ENCODE measurements around the gene AK3. TPM values are rescaled to one million over a fixed set of nuclear protein-coding genes. Genes with fewer than 3 reads are reported as not detected.

AK3 gene
- total RNA-seq, 1 experiment from 2014 or later: 15.9 TPM

DNA sequence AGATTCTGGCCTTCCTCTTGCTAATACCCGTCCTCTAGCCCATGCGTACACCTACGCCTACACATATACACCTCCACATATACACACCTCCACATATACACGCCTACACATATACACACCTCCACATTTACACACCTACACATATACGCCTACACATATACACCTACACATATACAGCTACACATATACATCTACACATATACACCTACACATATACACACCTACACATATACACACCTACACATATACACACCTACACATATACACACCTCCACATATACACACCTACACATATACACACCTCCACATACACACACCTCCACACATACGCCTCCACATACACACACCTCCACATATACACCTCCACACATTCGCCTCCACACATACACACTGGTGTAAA lies 27.2 kb downstream of the AK3 start:
- ATAC-seq: no peak
- Histone ChIP-seq H3K9me3 (ENCODE audit: control insufficient read depth, insufficient read depth, low read depth, low read length) (no peaks in the 10 kb centered on the region), H3K4me1 (ENCODE audit: control insufficient read depth, insufficient read depth, low read length) (no peaks in the 10 kb centered on the region), H3K4me3 (ENCODE audit: low read depth in 2 of 2, low read length in 2 of 2) (no peak overlapping the region), H3K27ac (ENCODE audit: low read length) (no peak overlapping the region), H3K27me3 (ENCODE audit: control insufficient read depth, insufficient read depth, low read length) (no peaks in the 10 kb centered on the region), H3K36me3 (ENCODE audit: control insufficient read depth, insufficient read depth, low read length) (no peaks in the 10 kb centered on the region)
- BruUV-seq (replicated peaks): no TSS peak
- TF ChIP-seq POLR2AphosphoS5 (IDR thresholded peaks at IDR 0.05; ENCODE audit: low read depth, low read length) (no peak), TCF7L2 (IDR thresholded peaks at IDR 0.05; ENCODE audit: low read depth, low read length) (no peak), SIN3A (IDR thresholded peaks at IDR 0.05; ENCODE audit: borderline replicate concordance, insufficient read depth, low read depth, low read length) (no peak)
- TF ChIP-seq, protein P1, sequence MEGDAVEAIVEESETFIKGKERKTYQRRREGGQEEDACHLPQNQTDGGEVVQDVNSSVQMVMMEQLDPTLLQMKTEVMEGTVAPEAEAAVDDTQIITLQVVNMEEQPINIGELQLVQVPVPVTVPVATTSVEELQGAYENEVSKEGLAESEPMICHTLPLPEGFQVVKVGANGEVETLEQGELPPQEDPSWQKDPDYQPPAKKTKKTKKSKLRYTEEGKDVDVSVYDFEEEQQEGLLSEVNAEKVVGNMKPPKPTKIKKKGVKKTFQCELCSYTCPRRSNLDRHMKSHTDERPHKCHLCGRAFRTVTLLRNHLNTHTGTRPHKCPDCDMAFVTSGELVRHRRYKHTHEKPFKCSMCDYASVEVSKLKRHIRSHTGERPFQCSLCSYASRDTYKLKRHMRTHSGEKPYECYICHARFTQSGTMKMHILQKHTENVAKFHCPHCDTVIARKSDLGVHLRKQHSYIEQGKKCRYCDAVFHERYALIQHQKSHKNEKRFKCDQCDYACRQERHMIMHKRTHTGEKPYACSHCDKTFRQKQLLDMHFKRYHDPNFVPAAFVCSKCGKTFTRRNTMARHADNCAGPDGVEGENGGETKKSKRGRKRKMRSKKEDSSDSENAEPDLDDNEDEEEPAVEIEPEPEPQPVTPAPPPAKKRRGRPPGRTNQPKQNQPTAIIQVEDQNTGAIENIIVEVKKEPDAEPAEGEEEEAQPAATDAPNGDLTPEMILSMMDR (IDR thresholded peaks at IDR 0.05): no peak
- TF ChIP-seq, protein P2, sequence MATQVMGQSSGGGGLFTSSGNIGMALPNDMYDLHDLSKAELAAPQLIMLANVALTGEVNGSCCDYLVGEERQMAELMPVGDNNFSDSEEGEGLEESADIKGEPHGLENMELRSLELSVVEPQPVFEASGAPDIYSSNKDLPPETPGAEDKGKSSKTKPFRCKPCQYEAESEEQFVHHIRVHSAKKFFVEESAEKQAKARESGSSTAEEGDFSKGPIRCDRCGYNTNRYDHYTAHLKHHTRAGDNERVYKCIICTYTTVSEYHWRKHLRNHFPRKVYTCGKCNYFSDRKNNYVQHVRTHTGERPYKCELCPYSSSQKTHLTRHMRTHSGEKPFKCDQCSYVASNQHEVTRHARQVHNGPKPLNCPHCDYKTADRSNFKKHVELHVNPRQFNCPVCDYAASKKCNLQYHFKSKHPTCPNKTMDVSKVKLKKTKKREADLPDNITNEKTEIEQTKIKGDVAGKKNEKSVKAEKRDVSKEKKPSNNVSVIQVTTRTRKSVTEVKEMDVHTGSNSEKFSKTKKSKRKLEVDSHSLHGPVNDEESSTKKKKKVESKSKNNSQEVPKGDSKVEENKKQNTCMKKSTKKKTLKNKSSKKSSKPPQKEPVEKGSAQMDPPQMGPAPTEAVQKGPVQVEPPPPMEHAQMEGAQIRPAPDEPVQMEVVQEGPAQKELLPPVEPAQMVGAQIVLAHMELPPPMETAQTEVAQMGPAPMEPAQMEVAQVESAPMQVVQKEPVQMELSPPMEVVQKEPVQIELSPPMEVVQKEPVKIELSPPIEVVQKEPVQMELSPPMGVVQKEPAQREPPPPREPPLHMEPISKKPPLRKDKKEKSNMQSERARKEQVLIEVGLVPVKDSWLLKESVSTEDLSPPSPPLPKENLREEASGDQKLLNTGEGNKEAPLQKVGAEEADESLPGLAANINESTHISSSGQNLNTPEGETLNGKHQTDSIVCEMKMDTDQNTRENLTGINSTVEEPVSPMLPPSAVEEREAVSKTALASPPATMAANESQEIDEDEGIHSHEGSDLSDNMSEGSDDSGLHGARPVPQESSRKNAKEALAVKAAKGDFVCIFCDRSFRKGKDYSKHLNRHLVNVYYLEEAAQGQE (IDR thresholded peaks at IDR 0.05; ENCODE audit: insufficient read depth in 1 of 2, low read depth in 2 of 2, low read length in 1 of 2): no peak
- ChIA-PET POLR2A (no interaction called here), CTCF (no interaction called here)
- DNase-seq (ENCODE audit: low read depth, low spot score): no peak
- intact Hi-C loops (cut with micrococcal nuclease; ENCODE audit: unreplicated experiment) (no loop called here), in situ Hi-C loops (cut with HindIII; ENCODE audit: low pct_unique_long_range_greater_than_20kb, low sequenced_read_pairs) (no loop called here)

DNA sequence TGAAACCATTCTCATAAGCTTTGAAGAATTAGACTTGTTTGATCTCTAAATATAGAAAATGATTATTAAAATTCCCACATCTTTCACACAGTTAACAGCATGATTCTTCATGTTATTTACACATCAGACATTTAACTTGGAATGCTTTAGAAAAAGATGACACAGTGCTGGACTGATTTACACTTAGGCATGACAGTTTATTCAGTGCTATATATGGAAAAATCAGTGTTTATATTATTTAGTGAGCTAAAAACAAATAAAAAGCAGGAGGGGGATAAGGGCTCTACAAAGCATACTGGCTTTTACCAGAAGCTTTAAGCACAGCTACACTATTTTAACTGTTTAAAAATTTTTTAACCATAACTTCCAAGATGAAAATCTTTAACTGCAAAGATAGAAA lies 31.6 kb downstream of the AK3 start:
- no peak for TF ChIP-seq POLR2AphosphoS5 (IDR thresholded peaks at IDR 0.05; ENCODE audit: low read depth, low read length)
- no peak for TF ChIP-seq TCF7L2 (IDR thresholded peaks at IDR 0.05; ENCODE audit: low read depth, low read length)
- TF ChIP-seq, protein P1 (IDR thresholded peaks at IDR 0.05): no peak
- no peak for TF ChIP-seq SIN3A (IDR thresholded peaks at IDR 0.05; ENCODE audit: borderline replicate concordance, insufficient read depth, low read depth, low read length)
- TF ChIP-seq, protein P2 (IDR thresholded peaks at IDR 0.05; ENCODE audit: insufficient read depth in 1 of 2, low read depth in 2 of 2, low read length in 1 of 2): no peak
- no TSS peak for BruUV-seq (replicated peaks)
- in situ Hi-C loops (cut with HindIII; ENCODE audit: low pct_unique_long_range_greater_than_20kb, low sequenced_read_pairs) (no loop called here), intact Hi-C loops (cut with micrococcal nuclease; ENCODE audit: unreplicated experiment) (no loop called here)
- ATAC-seq (no peak), DNase-seq (ENCODE audit: low read depth, low spot score) (no peak)
- Histone ChIP-seq H3K4me1 (ENCODE audit: control insufficient read depth, insufficient read depth, low read length) (no peaks in the 10 kb centered on the region), H3K9me3 (ENCODE audit: control insufficient read depth, insufficient read depth, low read depth, low read length) (no peaks in the 10 kb centered on the region), H3K27me3 (ENCODE audit: control insufficient read depth, insufficient read depth, low read length) (no peaks in the 10 kb centered on the region), H3K36me3 (ENCODE audit: control insufficient read depth, insufficient read depth, low read length) (no peaks in the 10 kb centered on the region), H3K27ac (ENCODE audit: low read length) (no peak overlapping the region), H3K4me3 (ENCODE audit: low read depth in 2 of 2, low read length in 2 of 2) (no peak overlapping the region)
- ChIA-PET POLR2A (no interaction called here), CTCF (no interaction called here)

All from Panc1 (cell line).